Caco-2 (cell line): ENCODE data around the gene DIP2B. TPM values are rescaled to one million over a fixed set of nuclear protein-coding genes. Genes with fewer than 3 reads are reported as not detected.

ENCODE experiments used
- BruUV-seq: library from RNA; stranded (reverse); fragments of 400-500 nt; replicated peaks from 2 replicates; lab custom pipeline; 2021; lab: Mats Ljungman, UMichigan
- CTCF ChIA-PET: fragments of 300-600 bp; sonication (Branson Sonifier 250); formaldehyde crosslinking; loops from one replicate; lab custom pipeline; 2022; ENCODE audit warnings: antibody characterized with exemption; lab: Charles Lee
- POLR2A ChIA-PET: fragments of 300-600 bp; sonication (Branson Sonifier 250); formaldehyde crosslinking; loops from one replicate; lab custom pipeline; 2022; ENCODE audit warnings: antibody characterized with exemption; lab: Charles Lee
- DNase-seq, 2 experiments: peaks; one replicate each; pipeline versions ENCODE4 v3.0.0 to v3.0.0-alpha.2; 2020 to 2022
- H3K27me3 ChIP-seq: replicated peaks from 2 replicates; pipeline ENCODE4 v1.6.0; 2011; ENCODE audit warnings: low read length; ENCODE audit not compliant: control insufficient read depth, insufficient read depth
- H3K36me3 ChIP-seq: 2 replicates; pipeline ENCODE4 v1.5.1; 2011; ENCODE audit warnings: low read length; ENCODE audit not compliant: control insufficient read depth, insufficient read depth
- H3K4me1 ChIP-seq: fragments of 250-450 bp; sonication (Bioruptor Pico); 2 replicates; pipeline ENCODE4 v1.5.1; 2020; ENCODE audit warnings: mild to moderate bottlenecking
- H3K4me3 ChIP-seq: 2 replicates; pipeline ENCODE4 v1.5.1; 2011; ENCODE audit warnings: low read depth, mild to moderate bottlenecking, control low read depth, low read length
- H3K9me3 ChIP-seq: fragments of 250-450 bp; sonication (Bioruptor Pico); 2 replicates; pipeline ENCODE4 v1.5.1; 2020; ENCODE audit warnings: mild to moderate bottlenecking, moderate library complexity
- H3K27ac Mint-ChIP-seq: one replicate; pipeline ENCODE4 v1.8.0; 2022; ENCODE audit warnings: mixed read lengths; ENCODE audit not compliant: unreplicated experiment
- H3K27me3 Mint-ChIP-seq: one replicate; pipeline ENCODE4 v1.8.0; 2022; ENCODE audit warnings: mixed read lengths; ENCODE audit not compliant: insufficient read depth, unreplicated experiment
- H3K36me3 Mint-ChIP-seq: one replicate; pipeline ENCODE4 v1.8.0; 2022; ENCODE audit warnings: mild to moderate bottlenecking, mixed read lengths; ENCODE audit not compliant: insufficient read depth, unreplicated experiment
- H3K4me1 Mint-ChIP-seq: one replicate; pipeline ENCODE4 v1.8.0; 2022; ENCODE audit warnings: low read depth, mixed read lengths; ENCODE audit not compliant: unreplicated experiment
- H3K4me3 Mint-ChIP-seq: one replicate; pipeline ENCODE4 v1.8.0; 2022; ENCODE audit warnings: mild to moderate bottlenecking, moderate library complexity, mixed read lengths; ENCODE audit not compliant: unreplicated experiment
- H3K9me3 Mint-ChIP-seq: one replicate; pipeline ENCODE4 v1.8.0; 2022; ENCODE audit warnings: mixed read lengths; ENCODE audit not compliant: unreplicated experiment
- intact Hi-C: fragments of 100-400 bp; cut with micrococcal nuclease; formaldehyde crosslinking; loops from one replicate; pipeline ENCODE4 v1.10.0; 2022; ENCODE audit not compliant: unreplicated experiment
- total RNA-seq: library from RNA; stranded (reverse); gene quantifications from 2 replicates; pipeline ENCODE4 v1.2.3, GENCODE V29; 2022
- TF ChIP-seq, protein P1 (sequence below), 2 experiments: fragments of 200-600 bp in 1 of 2; IDR thresholded peaks; 1 replicate in 1 of 2; 2 replicates in 1 of 2; pipeline versions ENCODE4 v1.5.1 to v1.8.0; 2011 to 2022; ENCODE audit warnings: antibody characterized with exemption in 1 of 2, control low read depth in 1 of 2, inconsistent platforms in 1 of 2, low read depth in 1 of 2, low read length in 1 of 2, mild to moderate bottlenecking in 1 of 2, moderate library complexity in 1 of 2; ENCODE audit not compliant: insufficient read depth in 1 of 2, severe bottlenecking in 1 of 2, unreplicated experiment in 1 of 2

Gene DIP2B
- total RNA-seq, 1 experiment from 2014 or later = 32.7 TPM

DNA sequence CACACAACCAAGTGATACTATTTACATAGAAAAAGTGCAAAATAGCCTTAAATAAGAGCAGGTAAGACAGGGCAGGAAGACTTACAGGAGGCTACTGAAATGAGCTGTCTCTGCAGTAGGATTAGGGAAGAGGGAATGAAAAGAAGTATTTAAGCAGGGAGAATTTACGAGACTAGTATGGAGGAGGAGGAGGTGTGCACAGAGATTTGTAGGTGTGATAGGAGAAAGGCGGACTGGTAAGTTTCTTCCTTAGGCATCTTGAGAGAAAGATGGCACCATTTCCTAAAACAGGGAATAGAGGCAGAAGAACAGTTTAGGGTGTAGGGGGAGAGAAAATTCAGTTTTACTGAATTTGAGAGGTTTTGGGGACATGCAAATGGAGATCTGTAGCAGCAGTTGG lies 25.7 kb downstream of the DIP2B start:
- Mint-ChIP-seq H3K36me3 (peaks cover 5% of the 10 kb centered on the region), H3K27me3 (no peaks in the 10 kb centered on the region), H3K27ac (no peak overlapping the region), H3K4me3 (no peak overlapping the region), H3K4me1 (peaks cover 19% of the 10 kb centered on the region), H3K9me3 (no peaks in the 10 kb centered on the region)
- no peak for DNase-seq
- TF ChIP-seq, protein P1, sequence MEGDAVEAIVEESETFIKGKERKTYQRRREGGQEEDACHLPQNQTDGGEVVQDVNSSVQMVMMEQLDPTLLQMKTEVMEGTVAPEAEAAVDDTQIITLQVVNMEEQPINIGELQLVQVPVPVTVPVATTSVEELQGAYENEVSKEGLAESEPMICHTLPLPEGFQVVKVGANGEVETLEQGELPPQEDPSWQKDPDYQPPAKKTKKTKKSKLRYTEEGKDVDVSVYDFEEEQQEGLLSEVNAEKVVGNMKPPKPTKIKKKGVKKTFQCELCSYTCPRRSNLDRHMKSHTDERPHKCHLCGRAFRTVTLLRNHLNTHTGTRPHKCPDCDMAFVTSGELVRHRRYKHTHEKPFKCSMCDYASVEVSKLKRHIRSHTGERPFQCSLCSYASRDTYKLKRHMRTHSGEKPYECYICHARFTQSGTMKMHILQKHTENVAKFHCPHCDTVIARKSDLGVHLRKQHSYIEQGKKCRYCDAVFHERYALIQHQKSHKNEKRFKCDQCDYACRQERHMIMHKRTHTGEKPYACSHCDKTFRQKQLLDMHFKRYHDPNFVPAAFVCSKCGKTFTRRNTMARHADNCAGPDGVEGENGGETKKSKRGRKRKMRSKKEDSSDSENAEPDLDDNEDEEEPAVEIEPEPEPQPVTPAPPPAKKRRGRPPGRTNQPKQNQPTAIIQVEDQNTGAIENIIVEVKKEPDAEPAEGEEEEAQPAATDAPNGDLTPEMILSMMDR (IDR thresholded peaks at IDR 0.05; ENCODE audit: insufficient read depth in 1 of 2, low read depth in 1 of 2, low read length in 1 of 2, severe bottlenecking in 1 of 2, unreplicated experiment in 1 of 2) = no peak
- Histone ChIP-seq H3K27me3 (no peaks in the 10 kb centered on the region), H3K4me3 (no peak overlapping the region), H3K4me1 (peaks cover 65% of the 10 kb centered on the region), H3K36me3 (peaks cover 2% of the 10 kb centered on the region; the same call in 1 of the 2 replicates), H3K9me3 (no peaks in the 10 kb centered on the region)
- BruUV-seq = no TSS peak
- intact Hi-C loops = no loop called here
- ChIA-PET CTCF (no interaction called here), POLR2A (no interaction called here)

DNA sequence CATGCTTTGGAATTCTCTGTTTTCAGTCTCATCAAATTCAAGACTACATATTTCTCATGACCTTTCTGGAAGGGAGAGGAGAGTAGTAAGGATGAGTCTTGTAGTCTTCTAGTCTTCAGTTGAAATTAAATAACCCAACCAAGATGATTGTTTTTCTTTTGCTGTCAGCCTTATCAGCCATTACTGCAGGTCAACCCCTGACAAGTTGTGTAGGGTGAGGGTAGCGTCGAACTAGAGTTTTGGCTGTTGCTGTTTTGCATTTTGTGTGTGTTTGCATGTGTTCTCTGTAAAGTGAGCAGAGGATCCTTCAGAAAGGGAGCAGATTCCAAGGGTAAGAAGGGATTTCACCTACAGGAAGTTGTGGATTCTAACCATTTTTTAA lies 28.4 kb downstream of the DIP2B start:
- Mint-ChIP-seq H3K9me3 (no peaks in the 10 kb centered on the region), H3K4me3 (no peak overlapping the region), H3K36me3 (peaks cover 6% of the 10 kb centered on the region), H3K27me3 (no peaks in the 10 kb centered on the region), H3K4me1 (peaks cover 22% of the 10 kb centered on the region), H3K27ac (no peak overlapping the region)
- TF ChIP-seq, protein P1 (IDR thresholded peaks at IDR 0.05; ENCODE audit: insufficient read depth in 1 of 2, low read depth in 1 of 2, low read length in 1 of 2, severe bottlenecking in 1 of 2, unreplicated experiment in 1 of 2) = no peak
- Histone ChIP-seq H3K27me3 (no peaks in the 10 kb centered on the region), H3K4me1 (peaks cover 54% of the 10 kb centered on the region), H3K4me3 (no peak overlapping the region), H3K9me3 (no peaks in the 10 kb centered on the region), H3K36me3 (peaks cover 4% of the 10 kb centered on the region)
- POLR2A ChIA-PET = interaction anchor here (0.6 kb wide), 1 partner anchor 16 kb away, joined by 3 read pairs; no protein-coding TSS in a partner anchor
- intact Hi-C loops = loop anchor here (1.0 to 2.0 kb wide), 2 partner anchors 14 to 24 kb away; no protein-coding TSS in a partner anchor
- DNase-seq = no peak
- CTCF ChIA-PET = interaction anchor here (0.7 to 1.0 kb wide), 3 partner anchors 24 to 142 kb away, joined by 3 to 5 read pairs (median 3); partner anchors contain the start of gene DIP2B
- no TSS peak for BruUV-seq

DNA sequence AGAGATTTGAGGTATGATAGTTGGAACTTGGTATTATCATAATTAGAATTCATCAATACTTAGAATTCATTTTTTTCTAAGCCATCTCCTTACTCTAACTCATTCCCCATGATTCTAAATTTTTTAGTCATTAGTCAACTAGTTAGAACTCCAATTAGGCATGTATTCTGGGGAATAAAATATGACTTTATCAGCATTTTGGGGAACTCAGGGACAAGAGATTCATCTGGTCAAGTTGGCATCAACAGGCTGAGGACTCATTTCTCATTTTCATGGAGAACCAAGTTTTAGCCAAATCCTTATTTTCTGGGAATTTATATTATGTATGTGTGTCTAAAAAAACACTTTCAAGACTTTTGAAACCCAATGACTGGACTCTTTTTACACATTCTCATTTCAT lies 29.2 kb downstream of the DIP2B start:
- Histone ChIP-seq H3K9me3 (no peaks in the 10 kb centered on the region), H3K27me3 (no peaks in the 10 kb centered on the region), H3K36me3 (peaks cover 4% of the 10 kb centered on the region), H3K4me3 (no peak overlapping the region), H3K4me1 (peaks cover 62% of the 10 kb centered on the region)
- TF ChIP-seq, protein P1 (IDR thresholded peaks at IDR 0.05; ENCODE audit: insufficient read depth in 1 of 2, low read depth in 1 of 2, low read length in 1 of 2, severe bottlenecking in 1 of 2, unreplicated experiment in 1 of 2) = no peak
- no peak overlapping the region for H3K4me3 Mint-ChIP-seq
- intact Hi-C loops = loop anchor here (1.0 to 2.0 kb wide), 2 partner anchors 13 to 25 kb away; no protein-coding TSS in a partner anchor
- ChIA-PET CTCF (no interaction called here), POLR2A (no interaction called here)
- peaks cover 6% of the 10 kb centered on the region for H3K36me3 Mint-ChIP-seq
- no peaks in the 10 kb centered on the region for H3K27me3 Mint-ChIP-seq
- DNase-seq = no peak
- H3K4me1 Mint-ChIP-seq = peaks cover 20% of the 10 kb centered on the region
- BruUV-seq = no TSS peak
- no peak overlapping the region for H3K27ac Mint-ChIP-seq
- no peaks in the 10 kb centered on the region for H3K9me3 Mint-ChIP-seq
